Effector memory CD4-positive, alpha-beta T cell (primary cell): ENCODE measurements around the gene NAV2.

Experiments used
- DNase-seq, 3 donors: peaks; one replicate each; pipeline ENCODE4 v3.0.0-alpha.2; 2020
- H3K27ac ChIP-seq: 2 replicates; pipeline ENCODE4 v1.7.0; 2013; ENCODE audit warnings: mild to moderate bottlenecking, low read length, moderate library complexity; ENCODE audit not compliant: insufficient read depth, poor library complexity, severe bottlenecking
- H3K27me3 ChIP-seq: replicated peaks from 2 replicates; pipeline ENCODE4 v1.7.0; 2013; ENCODE audit warnings: mild to moderate bottlenecking, low read length; ENCODE audit not compliant: insufficient read depth, control insufficient read depth, poor library complexity, severe bottlenecking
- H3K36me3 ChIP-seq: 2 replicates; pipeline ENCODE4 v1.7.0; 2013; ENCODE audit warnings: mild to moderate bottlenecking, low read length, moderate library complexity; ENCODE audit not compliant: control insufficient read depth, insufficient read depth
- H3K4me1 ChIP-seq: 2 replicates; pipeline ENCODE4 v1.7.0; 2013; ENCODE audit warnings: low read length, mild to moderate bottlenecking; ENCODE audit not compliant: control insufficient read depth, insufficient read depth, poor library complexity, severe bottlenecking
- H3K4me3 ChIP-seq: 2 replicates; pipeline ENCODE4 v1.7.0; 2013; ENCODE audit warnings: low read length, low read depth, mild to moderate bottlenecking; ENCODE audit not compliant: insufficient read depth, poor library complexity, severe bottlenecking
- H3K9me3 ChIP-seq: 2 replicates; pipeline ENCODE4 v1.7.0; 2013; ENCODE audit warnings: mild to moderate bottlenecking, low read length, moderate library complexity; ENCODE audit not compliant: control insufficient read depth

The NAV2 gene

DNA sequence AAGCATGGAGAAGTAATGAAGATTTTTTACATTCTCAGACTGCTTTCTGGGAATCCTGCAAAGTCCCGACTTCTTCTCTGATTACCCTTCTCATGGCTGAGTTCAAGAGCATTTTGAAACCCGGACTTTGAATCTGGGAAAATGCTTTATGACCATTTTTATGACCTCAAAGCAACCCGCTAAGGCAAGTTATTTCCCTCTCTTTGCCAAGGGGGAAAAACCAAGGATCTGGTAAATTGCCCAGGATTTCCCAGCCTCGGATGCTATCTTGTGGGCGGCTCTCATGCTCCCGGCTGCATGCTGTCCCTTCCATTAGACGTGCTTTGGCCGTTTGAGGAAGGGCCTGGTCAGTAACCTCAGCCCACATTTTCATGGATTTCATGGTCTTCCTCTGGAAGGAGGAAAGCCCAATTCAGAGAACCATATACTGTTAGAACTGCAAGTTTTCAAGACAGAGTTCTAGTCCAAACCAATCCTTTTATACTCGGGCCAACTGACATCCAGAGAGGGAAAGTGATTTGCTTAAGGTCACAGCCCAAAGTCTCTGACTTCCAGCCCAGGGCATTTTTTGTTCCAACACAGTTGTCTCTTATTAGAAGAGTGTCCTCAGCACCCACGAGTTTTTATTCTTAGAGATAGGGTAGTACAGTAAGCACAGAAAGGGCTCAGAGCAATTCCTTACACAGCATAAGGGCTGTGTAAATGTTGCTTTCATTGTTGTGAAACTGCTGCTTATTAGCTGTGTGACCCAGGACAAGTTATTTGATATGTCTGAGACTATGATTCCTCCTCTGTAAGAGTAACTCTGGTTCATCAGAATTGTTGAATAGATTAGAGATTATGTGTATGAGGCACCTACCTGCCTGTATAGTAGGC is 77.4 kb downstream of the NAV2 start:
- no peaks in the 10 kb centered on the region for H3K4me1 ChIP-seq
- DNase-seq: no peak
- no peaks in the 10 kb centered on the region for H3K27me3 ChIP-seq

DNA sequence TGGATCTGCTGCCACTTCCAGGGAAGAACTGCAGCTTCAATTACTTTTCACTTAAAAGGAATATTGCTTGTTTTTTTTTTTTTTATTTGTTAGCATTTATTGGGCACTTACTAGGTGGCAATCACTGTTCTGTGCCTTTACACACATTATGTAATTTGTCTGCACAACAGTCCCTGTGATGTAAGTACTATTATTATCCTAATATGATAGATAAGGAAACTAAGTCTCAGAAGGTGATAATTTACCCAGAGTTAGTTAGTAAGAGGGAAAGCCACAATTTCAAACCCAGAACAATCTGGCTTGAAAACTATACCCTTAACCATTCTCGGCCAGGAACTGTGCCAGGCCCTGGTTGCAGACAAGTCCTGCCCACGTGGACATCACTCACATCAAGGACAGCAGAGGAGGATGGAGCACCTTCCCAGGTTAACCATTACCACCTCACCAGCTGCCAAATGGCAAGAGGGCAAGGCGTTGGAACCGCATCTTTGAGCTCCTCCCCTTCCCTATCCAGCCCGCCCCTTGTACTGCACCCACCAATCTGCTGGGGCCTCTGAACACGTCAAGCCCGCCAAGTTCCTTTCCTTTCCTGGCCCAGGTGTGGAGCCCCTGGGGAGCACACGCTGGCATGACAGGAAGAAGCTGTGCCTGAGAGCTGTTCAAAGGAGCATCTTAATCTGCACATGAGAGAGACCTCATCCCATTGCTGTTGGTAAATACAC is 78.4 kb downstream of the NAV2 start:
- Histone ChIP-seq H3K4me3 (no peak overlapping the region), H3K9me3 (no peaks in the 10 kb centered on the region), H3K4me1 (no peaks in the 10 kb centered on the region), H3K36me3 (no peaks in the 10 kb centered on the region), H3K27me3 (no peaks in the 10 kb centered on the region), H3K27ac (no peak overlapping the region)
- no peak for DNase-seq

More for the DNA sequence above, 77.4 kb downstream of the NAV2 start:
- no peaks in the 10 kb centered on the region for H3K36me3 ChIP-seq
- no peak overlapping the region for H3K27ac ChIP-seq
- H3K4me3 ChIP-seq: no peak overlapping the region
- no peaks in the 10 kb centered on the region for H3K9me3 ChIP-seq

DNA sequence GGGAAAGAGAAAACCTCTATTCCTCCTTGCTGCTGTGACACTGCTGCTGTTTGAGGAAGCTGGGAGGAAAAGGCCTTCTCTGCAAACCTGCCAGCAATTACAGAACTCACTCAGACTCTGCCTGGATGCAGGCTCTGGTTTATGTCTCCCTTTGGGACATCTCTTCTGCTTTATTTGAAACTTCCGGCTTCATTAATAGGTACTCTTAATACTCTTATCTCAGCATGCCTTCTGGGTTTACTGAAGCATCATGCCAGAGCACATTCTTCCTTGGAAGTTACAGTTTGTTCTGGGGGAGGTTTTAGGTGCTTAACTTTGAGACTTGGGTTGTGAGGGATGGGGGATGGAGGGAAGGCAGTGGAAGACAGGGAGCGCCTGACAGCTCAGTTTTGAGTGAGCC is 79.9 kb downstream of the NAV2 start:
- no peaks in the 10 kb centered on the region for H3K9me3 ChIP-seq
- H3K4me1 ChIP-seq: no peaks in the 10 kb centered on the region
- H3K36me3 ChIP-seq: no peaks in the 10 kb centered on the region
- H3K4me3 ChIP-seq: no peak overlapping the region
- no peak for DNase-seq
- no peak overlapping the region for H3K27ac ChIP-seq
- no peaks in the 10 kb centered on the region for H3K27me3 ChIP-seq

DNA sequence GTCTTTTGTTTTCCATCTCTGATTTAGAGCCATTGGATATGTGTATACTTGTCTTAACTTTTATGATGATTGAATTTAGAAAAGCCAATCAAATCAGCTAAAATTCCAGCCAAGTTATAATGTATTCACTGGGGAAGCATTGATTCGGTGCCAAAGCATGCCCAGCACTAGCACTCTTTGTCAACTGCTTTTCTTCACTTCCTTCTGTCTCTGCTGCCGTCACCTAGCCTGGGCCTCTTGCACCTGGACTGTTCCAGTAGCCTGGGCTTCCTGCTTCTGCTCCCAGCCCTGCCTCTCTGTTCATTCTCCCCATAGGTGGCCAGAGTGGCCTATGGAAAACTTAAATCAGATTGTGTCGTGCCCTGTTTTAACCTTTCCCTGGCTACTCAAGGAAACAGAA is 80.7 kb downstream of the NAV2 start:
- Histone ChIP-seq H3K36me3 (no peaks in the 10 kb centered on the region), H3K4me3 (no peak overlapping the region), H3K9me3 (no peaks in the 10 kb centered on the region), H3K27me3 (no peaks in the 10 kb centered on the region), H3K4me1 (no peaks in the 10 kb centered on the region), H3K27ac (no peak overlapping the region)
- no peak for DNase-seq

DNA sequence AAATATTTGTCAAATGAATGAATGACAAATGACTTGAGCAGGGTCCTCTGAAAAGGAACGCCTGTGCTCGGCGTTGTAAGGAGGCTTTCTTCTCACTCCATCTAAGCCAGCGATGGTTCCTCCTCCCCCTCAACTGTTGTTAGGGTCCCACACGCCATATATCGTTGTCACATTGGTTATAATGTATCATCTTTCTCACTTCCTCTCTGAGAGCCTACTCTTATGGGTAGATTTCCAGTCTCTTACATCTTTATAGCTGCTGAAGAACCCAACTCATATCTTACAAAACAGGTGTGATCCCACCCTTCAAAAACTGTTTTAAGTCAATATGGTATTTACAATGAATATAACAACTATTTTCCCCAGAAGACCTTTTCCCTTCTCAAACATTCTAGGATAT is 81.5 kb downstream of the NAV2 start:
- no peaks in the 10 kb centered on the region for H3K36me3 ChIP-seq
- H3K4me1 ChIP-seq: no peaks in the 10 kb centered on the region
- DNase-seq: no peak
- H3K27ac ChIP-seq: no peak overlapping the region
- no peak overlapping the region for H3K4me3 ChIP-seq
- H3K27me3 ChIP-seq: no peaks in the 10 kb centered on the region
- H3K9me3 ChIP-seq: no peaks in the 10 kb centered on the region

DNA sequence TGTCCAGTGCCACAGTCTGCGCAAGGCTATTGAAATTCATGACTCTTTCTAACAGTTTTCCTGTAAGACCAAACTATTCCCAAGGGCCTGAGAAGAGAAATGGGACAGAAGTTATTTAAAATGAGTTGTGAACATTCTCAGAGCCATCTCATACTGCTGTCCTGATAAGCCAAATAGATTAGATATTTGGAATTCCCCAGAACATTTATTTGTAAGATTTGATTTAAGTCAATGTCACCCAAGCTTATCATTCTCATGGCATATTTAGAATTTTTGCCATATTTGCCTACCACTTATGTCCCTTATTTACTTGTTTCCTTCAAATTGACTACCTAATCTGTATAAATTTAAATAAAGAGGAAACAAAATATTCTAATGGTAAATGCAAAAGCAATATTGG is 82.4 kb downstream of the NAV2 start:
- H3K4me1 ChIP-seq: no peaks in the 10 kb centered on the region
- H3K36me3 ChIP-seq: no peaks in the 10 kb centered on the region
- no peaks in the 10 kb centered on the region for H3K27me3 ChIP-seq
- no peaks in the 10 kb centered on the region for H3K9me3 ChIP-seq
- no peak for DNase-seq
- no peak overlapping the region for H3K4me3 ChIP-seq
- H3K27ac ChIP-seq: no peak overlapping the region

DNA sequence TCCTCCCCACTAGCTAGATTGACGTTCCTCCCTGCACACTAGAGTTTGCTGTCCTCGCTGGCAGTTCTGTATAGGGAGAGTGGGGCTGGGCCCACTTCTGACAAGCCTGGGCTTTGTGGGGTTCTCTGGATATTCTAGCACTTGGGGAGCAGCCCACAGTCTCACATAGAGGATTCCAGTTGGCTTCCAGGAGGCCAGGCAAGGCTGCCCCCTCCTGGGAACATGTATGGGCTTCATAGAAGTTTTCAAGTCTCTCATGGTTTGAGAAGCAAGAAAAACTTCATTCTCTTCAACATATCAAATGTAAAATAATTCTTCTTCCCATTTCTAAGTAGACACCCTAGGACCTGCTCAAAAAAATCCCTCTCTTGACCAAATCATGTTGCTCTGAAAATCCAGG is 87.5 kb downstream of the NAV2 start:
- DNase-seq: no peak
- H3K27ac ChIP-seq: no peak overlapping the region
- H3K4me1 ChIP-seq: no peaks in the 10 kb centered on the region
- no peaks in the 10 kb centered on the region for H3K9me3 ChIP-seq
- no peak overlapping the region for H3K4me3 ChIP-seq
- H3K27me3 ChIP-seq: no peaks in the 10 kb centered on the region
- no peaks in the 10 kb centered on the region for H3K36me3 ChIP-seq

DNA sequence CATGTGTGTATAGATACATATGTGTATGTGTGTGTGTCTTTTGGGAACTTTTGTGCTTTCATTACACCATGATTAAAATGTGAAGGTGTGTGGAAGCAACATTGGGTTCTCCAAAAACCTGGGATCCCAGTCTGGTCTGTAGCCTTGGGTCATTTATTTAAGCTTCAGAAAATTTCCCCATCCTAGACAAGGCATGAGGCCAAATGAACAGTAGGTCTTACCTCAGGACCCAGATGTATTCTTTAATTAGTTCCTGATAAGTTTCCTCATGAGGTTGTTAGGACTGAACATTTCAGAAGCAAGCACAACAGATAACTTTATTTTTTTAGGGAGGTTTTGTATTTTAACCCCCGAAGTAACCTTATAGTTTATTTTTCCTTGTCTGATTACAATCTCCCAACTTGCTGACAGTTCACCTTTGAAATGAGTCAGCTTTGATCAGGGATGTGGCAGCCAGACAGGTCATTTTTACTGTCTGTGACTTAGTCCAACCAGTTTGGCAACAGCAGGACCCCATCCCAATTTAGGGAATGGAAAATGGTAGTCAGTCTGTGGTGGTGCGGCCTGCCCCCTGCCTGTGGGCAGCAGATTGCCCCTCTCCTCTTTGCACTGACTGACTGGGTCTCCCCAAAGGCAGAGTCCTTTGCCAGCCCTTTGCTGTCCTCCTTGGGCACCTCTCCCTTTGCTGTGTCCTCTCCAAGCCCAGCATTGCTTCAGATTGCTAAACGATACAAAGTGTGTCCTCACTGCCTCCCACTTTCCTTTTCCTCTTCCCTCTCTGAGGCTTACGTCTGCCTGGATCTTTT is 88.3 kb downstream of the NAV2 start:
- no peaks in the 10 kb centered on the region for H3K4me1 ChIP-seq
- no peak for DNase-seq

DNA sequence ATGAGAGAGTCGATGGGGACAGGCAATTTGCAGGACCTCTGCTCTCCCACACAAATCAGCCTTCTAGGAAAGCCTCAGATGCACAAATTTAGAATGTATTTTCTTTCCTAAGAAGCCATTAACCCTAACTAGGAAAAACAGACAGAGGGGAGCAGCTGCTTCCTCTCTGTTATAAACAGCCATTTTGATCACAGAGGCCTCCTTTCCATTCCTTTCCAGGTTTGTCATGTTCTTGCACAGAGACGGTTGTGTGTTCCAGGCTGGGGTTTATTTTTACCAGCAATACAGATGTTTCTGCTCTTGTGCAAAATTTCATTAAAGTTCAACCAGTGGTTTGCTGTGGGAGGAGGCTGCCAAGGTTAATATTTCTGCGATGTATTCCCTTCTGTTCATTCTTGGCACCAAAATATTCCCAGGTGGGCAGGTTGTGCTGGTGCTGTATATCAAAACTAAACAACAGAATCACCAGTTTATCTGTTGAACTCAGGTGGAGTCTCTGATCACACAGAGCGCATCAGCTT is 90.2 kb downstream of the NAV2 start:
- no peaks in the 10 kb centered on the region for H3K36me3 ChIP-seq
- H3K27ac ChIP-seq: no peak overlapping the region
- no peaks in the 10 kb centered on the region for H3K27me3 ChIP-seq
- no peak overlapping the region for H3K4me3 ChIP-seq
- H3K9me3 ChIP-seq: no peaks in the 10 kb centered on the region
- no peak for DNase-seq
- no peaks in the 10 kb centered on the region for H3K4me1 ChIP-seq

More for the DNA sequence above, 88.3 kb downstream of the NAV2 start:
- Histone ChIP-seq H3K27ac (no peak overlapping the region), H3K9me3 (no peaks in the 10 kb centered on the region), H3K4me3 (no peak overlapping the region), H3K27me3 (no peaks in the 10 kb centered on the region), H3K36me3 (no peaks in the 10 kb centered on the region)
